IPS DF 4.7 (cell line): Measurements from ENCODE around the gene PTH1R.
"Not testable (repeated sequence)": the region's sequence is repeated elsewhere in the genome, so short reads cannot be mapped to it uniquely, and the experiment has no call there.

Source experiments
- DNase-seq: peaks from one replicate; pipeline ENCODE4 v3.0.0-alpha.2; 2013; ENCODE audit warnings: low spot score; ENCODE audit errors: extremely low read depth

Gene PTH1R

GRCh38 chr3:46910166-46910760 is 32.7 kb downstream of the PTH1R start:
- no peak for DNase-seq

GRCh38 chr3:46910914-46911313 is 33.4 kb downstream of the PTH1R start:
- DNase-seq: not testable (repeated sequence)

- no peak for DNase-seq
Observed at GRCh38 chr3:46912986-46913385, 35.5 kb downstream of the PTH1R start.

DNA sequence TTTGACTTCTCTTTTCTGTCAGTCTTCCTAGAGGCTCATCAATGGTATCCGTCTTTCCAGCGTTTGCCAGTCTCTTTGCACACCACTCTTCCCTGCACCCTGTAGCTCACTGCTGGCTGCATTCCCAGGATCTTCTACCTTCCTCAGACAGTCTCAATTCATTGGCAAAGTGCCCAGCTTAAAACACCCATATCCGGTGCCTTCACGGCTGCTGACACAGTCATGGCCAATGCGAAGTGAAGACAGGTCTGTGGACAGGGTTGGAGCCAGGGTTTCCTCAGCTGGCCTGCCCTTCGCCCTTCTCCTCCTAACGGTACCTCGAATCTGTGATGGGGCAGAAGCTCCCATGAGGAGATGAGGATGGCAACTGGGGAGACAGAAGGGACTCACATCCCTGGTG is 36.1 kb downstream of the PTH1R start:
- DNase-seq: no peak

DNA sequence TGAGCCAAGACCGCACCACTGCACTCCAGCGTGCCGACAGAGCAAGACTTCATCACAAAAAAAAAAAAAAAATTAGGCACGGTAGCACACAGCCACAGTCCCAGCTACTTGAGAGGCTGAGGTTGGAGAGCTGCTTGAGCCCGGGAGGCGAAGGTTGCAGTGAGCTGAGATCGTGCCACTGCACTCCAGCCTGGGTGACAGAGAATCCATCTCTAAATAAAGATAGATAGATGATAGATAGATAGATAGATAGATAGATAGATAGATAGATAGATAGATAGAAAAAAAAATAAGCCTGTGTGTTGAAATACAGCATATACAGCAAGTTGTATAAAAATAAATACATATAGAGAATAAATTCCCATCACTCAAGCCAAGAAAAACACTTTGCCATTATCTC is 37.3 kb downstream of the PTH1R start:
- no peak for DNase-seq

GRCh38 chr3:46915297-46915822 is 37.8 kb downstream of the PTH1R start:
- DNase-seq: no peak

DNA sequence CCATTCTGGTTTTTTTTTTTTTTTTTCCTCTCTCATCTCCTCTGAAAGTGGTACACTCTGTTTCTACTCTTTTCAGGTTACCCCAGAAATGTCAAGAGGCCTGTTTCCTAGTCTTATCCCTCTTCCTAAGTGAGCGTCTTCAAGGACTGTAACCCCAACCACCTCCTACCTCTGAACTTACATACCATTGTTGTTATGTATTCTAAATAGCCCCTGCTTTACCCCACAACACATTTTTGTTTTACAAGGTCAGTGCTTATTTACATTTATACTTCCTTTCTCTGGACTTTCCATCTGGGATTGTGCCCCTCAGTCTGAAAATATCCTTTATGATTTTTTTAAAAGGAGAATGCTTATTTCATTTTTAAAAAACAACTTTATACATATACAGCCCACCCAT is 38.8 kb downstream of the PTH1R start:
- DNase-seq: no peak

DNA sequence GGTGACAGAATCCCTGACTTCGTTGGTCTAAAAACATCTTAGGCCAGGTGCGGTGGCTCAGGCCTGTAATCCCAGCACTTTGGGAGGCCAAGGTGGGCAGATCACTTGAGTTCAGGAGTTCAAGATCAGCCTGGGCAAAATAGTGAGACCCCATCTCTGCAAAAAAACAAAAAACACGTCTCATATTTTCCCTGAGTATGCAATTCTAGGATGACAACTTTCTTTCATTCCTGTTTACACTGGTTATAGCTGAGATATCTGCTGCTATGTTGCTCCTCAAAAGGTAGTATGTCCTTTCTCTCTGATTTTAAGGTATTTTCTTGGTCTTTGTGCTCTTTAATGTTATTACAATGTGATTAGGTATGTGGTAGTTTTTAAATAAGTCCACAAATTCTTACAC is 39.3 kb downstream of the PTH1R start:
- no peak for DNase-seq

DNA sequence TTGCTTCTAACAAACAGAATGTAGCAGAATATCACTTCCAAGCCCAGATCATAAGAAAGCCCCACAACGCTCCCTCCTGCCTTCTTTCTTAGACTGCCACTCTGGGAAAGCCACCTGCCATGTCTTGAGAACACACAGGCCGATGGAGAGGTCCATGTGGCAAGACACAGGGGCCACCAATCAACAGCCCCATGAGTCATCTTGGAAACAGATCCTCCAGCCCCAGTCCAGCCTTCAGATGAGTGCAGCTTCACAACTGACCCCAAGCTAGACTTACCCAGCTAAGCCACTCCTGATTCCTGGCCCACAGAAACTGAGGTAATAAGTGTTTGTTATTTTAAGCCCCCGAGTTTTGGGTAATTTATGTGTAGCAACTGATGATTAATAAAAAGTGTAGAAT is 39.7 kb downstream of the PTH1R start:
- no peak for DNase-seq

DNA sequence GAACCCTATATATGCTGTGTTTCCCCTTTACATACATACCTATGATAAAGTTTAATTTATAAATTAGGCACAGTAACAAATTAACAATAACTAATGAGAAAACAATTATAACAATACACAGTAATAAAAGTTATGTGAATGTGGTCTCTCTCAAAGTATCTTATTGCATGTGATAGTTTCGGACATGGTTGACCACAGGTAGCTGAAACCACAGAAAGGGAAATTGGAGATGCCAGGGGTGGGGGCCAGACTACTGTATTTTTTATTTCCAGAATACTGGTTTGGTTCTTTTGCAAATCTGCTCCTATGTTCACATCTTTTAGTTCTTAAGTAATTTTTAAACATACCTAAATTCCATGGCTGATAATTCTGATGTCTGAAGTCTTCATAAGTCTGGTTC is 40.7 kb downstream of the PTH1R start:
- DNase-seq: no peak

GRCh38 chr3:46918634-46919033 is 41.1 kb downstream of the PTH1R start:
- no peak for DNase-seq

- no peak for DNase-seq
Observed at GRCh38 chr3:46921041-46921440, 43.5 kb downstream of the PTH1R start.

GRCh38 chr3:46921871-46922271 is 44.4 kb downstream of the PTH1R start:
- no peak for DNase-seq

- DNase-seq: no peak
Observed at GRCh38 chr3:46922426-46922825, 44.9 kb downstream of the PTH1R start.

DNA sequence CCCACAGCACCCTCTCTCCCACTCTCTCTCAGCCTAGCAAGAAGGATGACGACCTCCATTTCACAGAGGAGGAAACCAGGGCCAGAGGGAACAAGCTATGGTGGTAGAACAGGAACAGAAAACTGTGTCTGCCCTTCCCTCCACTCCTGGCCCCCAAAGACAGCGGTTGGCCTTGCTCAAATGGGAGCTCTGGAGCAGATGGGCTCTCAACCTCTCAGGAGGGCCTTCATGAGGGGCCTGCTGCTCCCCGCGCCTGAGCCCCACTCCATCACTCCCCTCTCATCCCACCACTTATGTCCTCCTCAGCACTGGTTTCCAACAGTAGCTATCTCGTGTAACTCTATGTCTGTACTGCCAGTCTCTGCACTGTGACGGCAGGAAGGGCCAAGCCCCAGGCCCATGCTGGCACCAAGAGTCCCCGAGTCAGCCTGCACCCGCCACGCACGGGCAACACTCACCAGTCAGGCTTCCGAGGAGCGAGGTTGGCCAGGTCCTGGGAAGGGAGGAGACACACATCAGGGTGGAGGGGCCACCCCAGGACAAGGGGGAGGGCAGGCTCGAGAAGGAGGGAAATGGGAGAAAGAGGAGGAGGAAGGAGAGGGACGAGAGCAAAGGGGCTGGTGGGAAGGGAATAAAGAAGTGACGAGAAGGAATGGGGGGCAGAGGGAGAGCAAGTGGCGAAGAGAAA is 45.5 kb downstream of the PTH1R start:
- DNase-seq: no peak

GRCh38 chr3:46923559-46924350 is 46.2 kb downstream of the PTH1R start:
- no peak for DNase-seq

DNA sequence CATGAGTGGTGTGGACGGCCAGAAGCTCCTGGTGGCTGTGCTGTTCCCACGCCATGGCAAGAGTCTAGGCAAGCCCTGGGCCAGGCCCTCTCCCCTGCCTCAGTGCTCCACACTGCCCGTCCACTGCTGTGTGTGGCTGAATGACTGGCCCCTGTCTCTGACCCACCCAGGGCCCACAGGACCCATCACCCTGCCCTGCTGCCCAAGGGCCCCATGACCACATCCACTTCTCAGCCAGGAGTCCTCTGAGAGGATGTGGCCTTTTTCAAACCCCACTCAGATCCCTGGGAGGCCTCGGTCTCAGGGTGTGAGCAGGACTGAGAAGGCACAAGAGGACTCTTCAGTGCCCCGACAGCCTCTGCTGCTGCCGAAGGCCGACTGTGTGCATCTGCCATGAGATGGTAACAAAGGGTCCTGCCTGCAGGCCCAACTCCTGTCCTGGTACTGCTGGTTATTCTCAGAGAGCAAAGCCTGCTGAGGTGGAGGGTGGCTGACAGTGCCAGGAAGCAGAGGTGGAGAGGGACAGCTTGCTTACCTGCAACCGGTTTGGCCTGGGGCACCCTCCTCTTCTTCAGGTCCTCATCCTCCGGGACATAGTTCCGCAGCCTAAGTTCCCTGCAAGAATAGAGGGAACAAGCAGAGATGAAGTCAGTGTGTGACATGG is 47.5 kb downstream of the PTH1R start:
- no peak for DNase-seq

- DNase-seq: no peak
Observed at GRCh38 chr3:46925585-46925934, 48.0 kb downstream of the PTH1R start.

- DNase-seq: no peak
Observed at GRCh38 chr3:46926039-46926438, 48.5 kb downstream of the PTH1R start.

- DNase-seq: no peak
Observed at GRCh38 chr3:46926447-46926846, 48.9 kb downstream of the PTH1R start.

DNA sequence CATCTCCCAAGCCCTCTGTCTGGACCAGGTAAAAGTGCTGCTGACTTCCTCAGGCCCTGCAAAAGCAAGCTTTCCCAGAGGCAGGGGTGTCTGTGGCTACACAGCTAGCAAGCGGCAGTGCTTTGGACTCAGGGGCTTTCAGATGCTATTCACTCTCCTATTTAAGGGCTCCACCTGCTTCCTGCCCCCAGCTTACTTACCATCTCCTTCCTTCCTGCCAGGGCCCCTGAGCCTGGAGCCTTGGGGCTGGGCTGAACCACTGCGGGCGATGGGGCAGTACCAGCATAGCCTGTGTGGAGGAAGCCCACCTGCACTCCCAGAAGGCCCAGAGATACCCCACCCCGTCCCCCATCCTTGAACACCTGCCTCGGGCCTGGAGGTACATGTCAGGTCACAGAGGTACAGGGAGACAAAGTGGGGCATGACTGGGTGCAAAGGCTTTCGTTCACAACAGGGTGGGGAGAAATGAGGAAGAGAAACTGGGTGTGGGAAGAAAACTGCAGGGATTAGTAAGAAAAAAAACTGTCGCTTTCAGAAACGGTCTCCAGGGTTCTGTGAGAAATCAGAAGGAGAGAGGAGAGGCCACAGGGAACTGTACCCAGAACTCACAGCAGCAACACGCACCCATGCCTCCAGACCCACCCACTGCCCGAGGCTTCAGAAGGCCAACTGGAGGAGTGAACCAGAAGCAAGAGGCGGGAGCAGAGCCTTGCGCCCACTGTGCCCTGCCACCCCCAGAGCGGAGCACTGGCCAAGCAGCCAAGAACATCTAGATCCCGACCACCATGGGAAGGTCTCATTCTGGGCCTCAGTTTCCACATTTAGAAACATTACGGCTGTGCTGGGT is 49.6 kb downstream of the PTH1R start:
- no peak for DNase-seq
